Posterior vena cava (tissue), 2 donors: Measurements from ENCODE around the gene RASEF. TPM values are rescaled to one million over a fixed set of nuclear protein-coding genes. Genes with fewer than 3 reads are reported as not detected.

ENCODE experiments used
- DNase-seq: peaks from one replicate; pipeline ENCODE4 v3.0.0-alpha.2; 2020; ENCODE audit warnings: low spot score
- intact Hi-C, 2 donors: fragments of 100-400 bp; cut with DNase I; formaldehyde crosslinking; loops; one replicate each; pipeline versions ENCODE4 v1.14.1 to v1.14.2; 2022 to 2023
- total RNA-seq, 2 donors: library from RNA; stranded (reverse); fragmentation: NEBNext Ultra II Directional; extraction: Animal tissue kit (Norgen Biotek cat#: 25700); gene quantifications; one replicate each; pipeline ENCODE4 v1.2.1, GENCODE V29; 2021
- donor health status: DM: yes; HTN: yes; CAD: no.
- donor health status: DM: yes; HTN: yes; CAD: no.

The RASEF gene
- total RNA-seq, 2 donors from 2014 or later, result 0.37 to 1.00 TPM

- no peak for DNase-seq
These were observed 132.8 kb downstream of the RASEF start for GRCh38 chr9:82930116-82930515.

More at GRCh38 chr9:82930116-82930515, 132.8 kb downstream of the RASEF start:
- intact Hi-C loops, result no loop called here
